TTC549 (cell line): ENCODE results near the gene AMMECR1.
"Not testable (repeated sequence)": the region's sequence is repeated elsewhere in the genome, so short reads cannot be mapped to it uniquely, and the experiment has no call there.

Source experiments
- FAIRE-seq: peaks from 2 replicates; lab custom pipeline; 2012; peaks lifted over from hg19 to GRCh38; lab: Jason Lieb, UNC

AMMECR1 gene

GRCh38 chrX:110168585-110168984 is 149.3 kb downstream of the AMMECR1 start:
- no peak for FAIRE-seq

GRCh38 chrX:110167952-110168451 is 149.9 kb downstream of the AMMECR1 start:
- FAIRE-seq, result no peak

- FAIRE-seq, result no peak
Observed at GRCh38 chrX:110163488-110163887, 154.4 kb downstream of the AMMECR1 start.

GRCh38 chrX:110162867-110163266 is 155.0 kb downstream of the AMMECR1 start:
- FAIRE-seq, result no peak

- FAIRE-seq, result no peak
Observed at GRCh38 chrX:110162131-110162530, 155.8 kb downstream of the AMMECR1 start.

- FAIRE-seq, result no peak
Observed at GRCh38 chrX:110161361-110161686, 156.6 kb downstream of the AMMECR1 start.

- FAIRE-seq, result no peak
Observed at GRCh38 chrX:110159865-110160264, 158.0 kb downstream of the AMMECR1 start.

GRCh38 chrX:110159235-110159634 is 158.7 kb downstream of the AMMECR1 start:
- FAIRE-seq, result no peak

- no peak for FAIRE-seq
Observed at GRCh38 chrX:110157444-110157843, 160.4 kb downstream of the AMMECR1 start.

GRCh38 chrX:110156167-110156754 is 161.6 kb downstream of the AMMECR1 start:
- FAIRE-seq, result no peak

GRCh38 chrX:110155759-110156158 is 162.1 kb downstream of the AMMECR1 start:
- FAIRE-seq, result no peak

GRCh38 chrX:110154328-110154727 is 163.6 kb downstream of the AMMECR1 start:
- not testable (repeated sequence) for FAIRE-seq

- no peak for FAIRE-seq
Observed at GRCh38 chrX:110153896-110154295, 164.0 kb downstream of the AMMECR1 start.

GRCh38 chrX:110153244-110153643 is 164.6 kb downstream of the AMMECR1 start:
- FAIRE-seq, result no peak

- FAIRE-seq, result no peak
Observed at GRCh38 chrX:110146521-110146920, 171.4 kb downstream of the AMMECR1 start.

GRCh38 chrX:110145854-110146253 is 172.0 kb downstream of the AMMECR1 start:
- no peak for FAIRE-seq

- FAIRE-seq, result no peak
Observed at GRCh38 chrX:110145311-110145710, 172.6 kb downstream of the AMMECR1 start.
